Epidermal melanocyte (primary cell): Measurements from ENCODE around the gene TXNL4A.
"Not testable (repeated sequence)": the region's sequence is repeated elsewhere in the genome, so short reads cannot be mapped to it uniquely, and the experiment has no call there.

Source experiments
- DNase-seq: peaks from one replicate; pipeline ENCODE4 v3.0.0; 2011; ENCODE audit warnings: low spot score; ENCODE audit not compliant: insufficient read length

The TXNL4A gene, protein sequence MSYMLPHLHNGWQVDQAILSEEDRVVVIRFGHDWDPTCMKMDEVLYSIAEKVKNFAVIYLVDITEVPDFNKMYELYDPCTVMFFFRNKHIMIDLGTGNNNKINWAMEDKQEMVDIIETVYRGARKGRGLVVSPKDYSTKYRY

DNA sequence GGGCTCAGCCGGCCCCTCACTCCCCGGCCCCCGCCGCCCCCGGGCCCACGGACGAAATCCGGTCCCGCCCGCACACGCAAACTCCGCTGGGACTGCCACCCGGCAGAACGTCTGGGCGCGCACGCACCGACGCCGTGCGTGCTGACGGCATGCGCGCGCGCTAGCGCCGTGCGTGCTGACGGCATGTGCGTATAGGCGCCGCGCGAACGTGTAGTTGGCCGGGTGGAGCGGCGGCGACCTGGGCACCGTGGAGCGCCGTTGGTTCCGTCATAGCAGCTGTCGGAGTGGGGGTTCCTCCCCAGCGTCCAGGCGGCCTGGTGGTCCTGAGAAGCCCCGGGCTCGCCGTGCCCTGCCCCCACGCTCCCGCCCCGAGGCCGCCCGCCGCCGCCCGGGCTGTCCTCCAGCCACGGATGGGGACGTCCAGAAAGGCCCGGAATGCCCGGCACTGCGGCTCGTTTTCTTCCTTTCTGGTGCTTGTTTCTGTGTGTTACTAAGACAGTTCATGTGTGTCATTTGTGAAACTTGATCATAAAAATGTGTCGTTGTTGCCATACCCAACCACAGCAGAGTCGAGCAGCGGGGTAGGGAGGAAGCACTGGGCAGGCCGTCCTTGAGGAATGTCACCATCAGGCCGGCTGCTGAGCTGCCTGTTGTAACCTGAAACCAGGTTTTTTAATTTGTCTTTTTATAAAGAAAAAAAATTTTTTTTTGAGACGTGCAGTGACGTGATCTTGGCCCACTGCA is at the start of gene TXNL4A:
Gene TXNL4A (minus strand): TSS at position 113 of the 744 bp plus-strand sequence. CDS start 171 bp downstream, outside the sequence.
- peak; percentile 37 for DNase-seq

DNA sequence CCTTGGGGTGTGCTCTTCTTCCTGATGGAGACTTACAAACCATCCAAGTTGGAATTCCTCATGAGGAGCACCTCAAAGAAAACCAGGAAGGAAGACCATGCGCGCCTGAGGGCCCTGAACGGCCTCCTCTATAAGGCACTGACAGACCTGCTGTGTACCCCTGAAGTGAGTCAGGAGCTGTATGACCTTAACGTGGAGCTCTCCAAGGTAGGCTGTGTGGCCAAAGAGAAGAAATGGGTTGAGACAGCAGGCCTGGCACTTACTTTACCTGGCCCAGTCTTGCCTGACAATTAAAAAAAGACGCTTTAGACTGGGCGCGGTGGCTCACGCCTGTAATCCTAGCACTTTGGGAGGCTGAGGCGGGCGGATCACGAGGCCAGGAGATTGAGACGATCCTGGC is 48.9 kb upstream of the TXNL4A start:
- no peak for DNase-seq

DNA sequence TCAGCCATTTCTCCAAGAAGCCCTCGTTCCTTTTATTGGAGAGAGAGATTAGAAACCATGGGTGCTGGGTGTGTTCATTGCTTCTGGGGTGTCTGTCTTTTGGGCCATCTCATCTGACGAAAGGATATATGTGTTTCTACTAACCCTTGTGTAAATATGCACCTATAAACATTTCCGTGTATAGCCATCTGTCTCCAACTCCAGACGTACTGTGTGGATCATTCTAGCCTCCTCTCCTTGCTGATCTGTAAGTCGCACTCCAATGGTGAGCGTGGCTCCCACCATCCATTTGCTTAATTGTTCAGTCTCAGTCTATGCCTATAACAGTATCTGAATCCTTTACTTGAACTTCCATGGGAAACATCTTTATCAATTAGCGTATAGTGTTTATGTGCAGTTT is 47.6 kb upstream of the TXNL4A start:
- no peak for DNase-seq

DNA sequence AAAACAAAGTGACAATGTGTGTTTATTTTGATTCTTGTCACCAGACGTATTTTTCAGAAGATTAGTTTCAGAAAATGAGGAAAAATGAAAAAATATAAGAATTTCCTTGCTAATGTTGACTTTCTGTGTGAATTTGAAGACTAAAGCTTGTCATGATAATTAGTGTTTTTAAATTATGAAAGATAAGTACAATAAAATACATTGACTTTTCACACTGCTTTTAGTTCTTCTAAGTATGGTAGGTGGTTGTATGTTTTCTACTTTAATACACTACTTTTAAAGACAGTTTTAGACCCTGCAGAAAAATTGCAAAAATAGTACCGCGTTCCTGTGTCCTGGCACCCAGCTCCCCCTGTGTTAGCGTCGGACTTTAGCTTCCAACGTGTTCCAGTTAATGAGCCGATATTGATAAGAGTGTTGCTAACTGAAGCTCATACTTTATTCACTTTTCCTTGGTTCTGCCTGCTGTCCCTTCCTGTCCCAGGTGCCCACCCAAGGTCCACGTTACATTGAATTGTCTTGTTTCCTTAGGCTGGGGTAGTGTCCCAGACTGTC is 46.6 kb upstream of the TXNL4A start:
- no peak for DNase-seq

DNA sequence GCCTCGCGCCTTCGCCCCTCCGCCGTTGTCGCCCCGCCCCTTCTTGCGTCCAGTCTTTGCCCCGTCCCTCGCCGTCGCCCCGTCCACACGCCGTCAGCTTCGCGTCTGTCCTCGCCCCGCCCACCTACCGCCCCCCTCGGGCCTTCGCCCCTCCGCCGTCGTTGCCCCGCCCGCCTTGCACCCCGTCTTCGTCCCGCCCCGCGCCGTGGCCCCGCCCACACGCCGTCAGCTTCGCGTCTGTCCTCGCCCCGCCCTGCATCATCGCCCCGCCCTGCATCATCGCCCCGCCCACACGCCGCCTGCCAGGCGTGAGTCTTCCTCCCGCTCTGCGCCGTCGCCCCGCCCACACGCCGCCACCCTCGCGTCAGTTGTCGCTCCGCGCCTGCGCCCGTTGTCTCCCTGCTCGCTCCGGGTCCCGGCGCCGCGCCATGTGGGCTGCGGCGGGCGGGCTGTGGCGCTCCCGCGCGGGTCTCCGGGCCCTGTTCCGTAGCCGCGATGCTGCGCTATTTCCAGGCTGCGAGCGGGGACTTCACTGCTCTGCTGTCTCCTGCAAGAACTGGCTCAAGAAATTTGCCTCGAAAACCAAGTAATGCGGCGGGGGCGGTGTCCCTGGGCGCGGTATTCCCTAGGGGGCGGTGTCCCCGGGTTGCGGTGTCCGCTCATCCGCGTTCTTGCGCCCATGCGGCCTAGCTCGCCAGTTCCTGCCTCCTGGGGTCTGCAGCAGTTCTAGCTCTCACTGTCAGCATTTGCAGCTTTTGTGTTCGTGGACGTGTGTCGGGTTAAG is 45.9 kb upstream of the TXNL4A start, which contains the start of gene RBFA:
Gene RBFA (plus strand): TSS at position 367 of the 784 bp plus-strand sequence. CDS start 62 bp downstream, at position 429.
- peak; percentile 94 for DNase-seq

DNA sequence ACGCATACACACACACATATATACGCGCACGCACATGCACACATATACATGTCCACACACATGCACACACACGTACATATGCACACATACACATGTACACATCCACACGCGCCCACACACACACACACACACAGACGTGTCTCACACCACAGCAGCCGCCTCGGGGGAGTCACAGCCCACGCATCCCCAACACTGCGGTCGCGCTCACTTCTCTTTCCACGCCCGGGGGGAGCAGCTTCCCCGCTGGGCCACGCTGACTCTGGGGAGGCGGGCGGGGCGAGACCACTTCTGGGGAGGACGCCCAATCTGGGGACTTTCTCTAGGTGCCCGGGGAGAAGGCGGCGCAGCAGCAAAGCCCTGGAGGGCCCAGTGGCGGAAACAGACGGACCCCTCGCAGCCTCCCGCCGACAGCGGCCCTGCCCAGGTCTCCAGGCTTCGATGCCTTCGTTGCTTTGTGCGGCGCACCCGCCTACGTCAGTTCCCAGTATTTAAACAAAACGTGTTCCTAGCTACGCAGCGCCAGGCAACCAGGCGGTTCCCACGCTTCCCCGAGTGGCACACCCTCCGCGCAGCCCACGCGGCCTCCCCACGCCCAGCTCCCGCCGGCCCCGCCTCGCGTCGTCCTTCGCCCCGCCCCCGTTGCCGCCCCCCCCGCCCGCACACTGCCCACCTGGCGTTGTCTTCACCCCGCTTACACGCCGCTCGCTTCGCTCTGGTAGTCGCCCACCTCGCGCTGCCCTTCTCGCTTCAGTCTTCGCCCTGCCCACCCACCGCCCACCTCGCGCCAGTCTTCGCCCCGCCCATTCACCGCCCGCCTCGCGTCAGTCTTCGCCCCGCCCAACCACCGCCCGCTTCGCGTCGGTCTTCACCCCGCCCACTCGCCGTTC is 45.1 kb upstream of the TXNL4A start:
- DNase-seq: peak; percentile 47

DNA sequence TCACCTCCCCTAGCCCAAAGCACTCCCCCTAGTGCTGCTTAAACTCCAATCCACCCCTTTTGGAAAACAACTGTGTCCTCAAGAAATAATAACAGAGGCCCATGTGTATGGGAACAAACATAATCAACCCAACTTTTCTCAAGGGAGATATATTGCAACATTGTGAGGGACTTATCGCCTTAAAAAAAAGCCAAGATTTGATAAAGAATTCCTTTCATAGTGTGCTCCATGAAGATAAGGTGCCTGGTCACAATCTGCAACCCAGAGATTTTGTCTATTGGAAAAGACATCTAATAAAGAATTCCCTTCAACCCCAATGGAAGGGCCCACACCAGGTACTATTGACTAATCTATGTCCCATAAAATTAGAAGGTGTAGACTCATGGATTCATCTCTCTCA is 41.3 kb upstream of the TXNL4A start:
- DNase-seq: no peak

DNA sequence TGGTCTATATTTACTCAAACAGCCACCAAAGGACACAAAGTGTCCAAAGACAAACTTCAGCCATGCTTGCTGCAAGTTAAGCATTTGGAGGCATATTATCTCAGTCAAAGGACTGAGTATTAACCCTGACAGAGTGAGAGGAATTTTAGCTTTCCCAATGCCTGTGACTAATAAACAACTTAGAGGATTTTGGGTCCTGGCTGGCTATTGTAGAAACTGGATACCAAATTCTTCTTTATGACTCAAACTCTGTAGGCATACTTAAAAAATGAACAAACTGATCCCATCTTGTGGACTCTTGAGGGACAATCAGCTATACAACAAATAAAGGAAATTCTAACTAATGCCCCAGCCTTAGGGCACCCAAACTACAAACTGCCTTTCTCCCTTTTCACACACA is 39.4 kb upstream of the TXNL4A start:
- DNase-seq: not testable (repeated sequence)

DNA sequence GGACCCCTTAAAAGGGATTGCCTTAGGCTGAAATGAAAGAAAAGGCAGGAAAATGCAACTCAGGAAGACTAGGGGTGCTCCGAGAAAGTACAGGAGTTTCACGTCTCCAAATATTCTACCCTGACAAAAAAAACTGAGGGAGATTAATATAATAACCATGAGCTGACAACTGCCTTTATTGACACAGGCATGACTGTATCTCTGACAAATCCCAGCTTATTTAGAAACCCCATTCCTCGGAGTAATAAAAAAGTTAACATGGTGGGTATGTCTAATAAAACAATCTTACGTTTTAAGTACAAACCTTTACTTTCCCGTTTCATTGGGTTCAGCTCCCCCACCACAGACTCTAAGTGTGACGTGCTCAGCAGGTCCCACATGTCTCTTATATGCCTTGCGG is 38.0 kb upstream of the TXNL4A start:
- no peak for DNase-seq

DNA sequence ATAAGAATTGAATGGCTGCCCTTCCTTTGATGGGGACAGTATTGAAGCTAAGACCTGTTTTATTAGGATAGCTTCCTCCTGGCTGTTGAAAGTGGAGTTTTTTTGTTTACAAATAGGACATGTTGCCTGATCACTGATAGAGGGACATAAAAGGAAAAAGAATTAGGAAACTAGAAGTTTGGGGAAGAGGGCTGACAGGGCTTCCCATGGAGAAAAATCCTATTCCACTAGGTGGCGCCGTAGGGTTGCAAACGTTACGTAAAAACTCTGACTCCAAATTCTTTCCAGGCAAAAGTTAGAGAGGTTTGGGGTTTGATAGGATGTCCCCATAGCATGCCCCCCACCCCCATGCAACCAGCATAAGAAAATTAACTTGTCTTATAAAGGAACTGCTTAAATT is 34.8 kb upstream of the TXNL4A start:
- no peak for DNase-seq

DNA sequence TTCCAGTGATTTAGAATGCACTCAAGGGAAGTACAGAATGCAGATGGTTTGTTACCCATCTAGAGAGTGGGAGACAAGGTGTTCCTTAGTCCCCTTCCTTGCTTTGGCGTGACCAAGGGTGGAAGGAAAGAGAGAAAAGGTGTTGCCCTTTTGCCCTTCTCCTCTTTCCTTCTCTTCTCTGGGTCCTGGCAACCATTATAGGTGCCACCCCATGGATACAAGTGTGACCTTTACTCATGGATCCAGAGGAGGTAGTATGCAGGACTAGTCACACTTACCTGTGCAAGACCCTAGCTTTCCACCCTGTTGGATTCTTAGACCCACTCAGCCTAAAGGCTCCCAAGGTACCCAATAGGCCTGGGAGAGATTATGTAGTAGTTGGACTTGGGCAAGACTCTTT is 34.2 kb upstream of the TXNL4A start:
- no peak for DNase-seq

DNA sequence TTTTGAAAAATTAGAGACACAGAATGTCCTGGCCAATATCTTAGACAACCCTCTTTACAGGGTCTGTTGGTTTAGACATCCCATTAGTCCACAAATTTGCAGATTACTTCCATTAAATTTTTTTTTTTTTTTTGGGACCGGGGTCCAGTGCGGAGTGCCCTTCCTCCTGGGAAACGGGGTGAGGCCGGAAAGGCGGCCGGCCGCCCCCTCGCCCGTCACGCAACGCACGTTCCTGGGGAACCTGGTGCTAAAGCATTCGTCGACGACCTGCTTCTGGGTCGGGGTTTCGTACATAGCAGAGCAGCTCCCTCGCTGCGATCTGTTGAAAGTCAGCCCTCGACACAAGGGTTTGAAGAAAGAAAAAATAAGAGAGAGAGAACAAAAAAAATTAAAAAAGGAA is 24.4 kb upstream of the TXNL4A start:
- no peak for DNase-seq

DNA sequence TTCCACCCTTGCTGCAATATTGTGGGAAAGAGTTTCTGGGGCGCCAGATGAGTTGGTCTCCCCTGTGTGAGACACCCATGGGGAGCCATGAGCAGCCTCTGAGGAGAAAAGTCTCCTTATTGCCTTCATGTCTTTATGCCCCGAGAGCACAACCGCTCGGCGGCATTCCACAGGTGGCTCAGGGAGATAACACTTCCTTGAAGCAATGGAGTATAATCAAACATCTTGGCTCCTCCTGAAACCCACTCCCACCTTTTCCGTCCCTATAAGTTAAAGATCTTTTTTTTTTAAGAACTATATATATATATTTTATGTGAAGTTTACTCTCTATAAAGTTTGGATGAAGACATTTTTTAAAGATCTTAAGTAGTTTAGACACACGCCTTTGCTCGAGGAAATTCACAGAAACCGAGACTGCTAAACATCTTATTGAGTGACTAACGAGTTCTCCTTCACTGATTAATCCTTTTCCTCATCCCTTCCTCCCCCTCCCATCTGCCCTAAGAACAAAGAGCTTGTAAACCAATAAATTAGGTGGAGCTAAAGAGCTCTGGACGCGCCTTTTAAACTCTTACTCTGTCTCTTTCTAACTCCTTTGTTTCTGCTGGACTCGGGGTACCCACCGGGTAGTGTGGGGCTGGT is 23.3 kb upstream of the TXNL4A start:
- not testable (repeated sequence) for DNase-seq

DNA sequence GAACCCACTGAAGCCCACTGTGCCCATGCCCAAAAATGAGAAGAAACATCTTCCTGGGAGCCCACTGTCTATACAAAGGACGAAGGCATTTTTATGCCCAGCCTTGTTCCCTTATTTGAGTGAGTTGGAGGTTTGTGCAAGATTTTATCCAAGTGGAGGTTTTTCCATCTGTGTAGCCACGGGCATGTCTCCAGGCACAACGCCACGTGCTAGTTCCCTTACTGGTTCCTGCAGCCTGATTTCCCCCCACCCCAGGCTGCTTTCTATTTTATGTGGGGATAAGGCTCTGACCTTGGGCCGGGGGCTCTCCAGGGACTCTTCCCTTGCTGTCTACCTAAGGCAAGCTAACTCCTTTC is 22.2 kb upstream of the TXNL4A start:
- DNase-seq: no peak

DNA sequence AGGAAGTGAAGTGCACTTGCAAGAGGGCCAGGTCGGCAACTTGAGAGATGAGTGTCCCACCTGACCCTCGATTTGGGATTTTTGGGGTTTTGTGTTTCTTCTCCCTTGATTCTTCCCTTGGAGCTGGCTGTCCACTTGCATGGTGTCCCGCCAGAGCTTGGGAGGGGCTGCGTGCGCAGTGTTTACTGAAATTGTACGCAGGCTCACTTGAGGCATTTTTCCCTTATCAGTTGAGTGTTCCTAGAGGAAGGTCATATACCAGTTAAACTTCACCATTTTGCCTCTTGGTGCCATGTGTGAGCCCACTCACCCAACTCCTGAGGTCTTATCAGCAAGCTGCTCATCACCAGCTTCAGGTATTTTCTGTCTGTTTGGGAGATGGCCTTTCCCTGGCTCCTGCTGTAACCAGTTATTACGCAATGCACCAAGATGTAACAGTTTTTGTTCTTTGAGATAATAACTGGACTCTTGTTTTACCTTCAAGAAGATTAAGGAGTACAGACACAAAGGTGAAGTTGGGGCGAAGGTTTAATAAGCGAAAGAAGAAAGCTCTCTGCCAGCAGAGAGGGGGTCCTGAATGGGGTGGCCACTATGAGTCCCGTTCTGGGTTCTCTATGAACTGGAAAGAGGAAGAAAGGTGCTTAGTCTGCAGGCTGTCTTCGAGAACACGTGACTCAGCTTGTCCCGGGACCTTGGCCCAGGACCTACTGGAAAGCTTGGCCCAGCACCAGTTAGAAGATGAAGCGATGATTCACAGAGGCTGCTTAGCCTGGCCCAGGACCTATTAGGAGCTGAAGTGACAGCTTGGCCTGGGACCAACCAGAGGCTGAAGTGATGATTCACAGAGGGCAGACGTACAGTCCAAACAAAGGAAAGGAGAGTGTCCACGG is 21.5 kb upstream of the TXNL4A start:
- DNase-seq: peak; percentile 49

DNA sequence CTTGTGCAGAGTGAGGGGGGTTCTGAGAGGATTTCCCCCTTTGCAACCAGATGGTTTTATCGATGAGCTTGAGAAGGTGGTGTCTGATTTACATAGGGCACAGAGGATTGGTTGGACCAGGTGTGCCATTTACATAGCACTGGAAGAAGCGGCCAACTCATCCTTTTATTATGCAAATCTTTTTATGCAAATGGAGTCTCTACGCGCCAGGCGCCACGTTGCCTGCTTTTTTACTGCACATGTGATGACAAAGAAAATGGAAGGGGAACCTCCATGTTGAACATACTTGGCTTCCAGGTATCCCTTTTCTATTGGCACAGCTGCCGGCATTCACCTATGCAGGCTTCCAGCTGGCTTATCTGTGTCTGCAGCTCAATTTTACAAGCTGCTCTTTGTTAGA is 18.4 kb upstream of the TXNL4A start:
- no peak for DNase-seq

DNA sequence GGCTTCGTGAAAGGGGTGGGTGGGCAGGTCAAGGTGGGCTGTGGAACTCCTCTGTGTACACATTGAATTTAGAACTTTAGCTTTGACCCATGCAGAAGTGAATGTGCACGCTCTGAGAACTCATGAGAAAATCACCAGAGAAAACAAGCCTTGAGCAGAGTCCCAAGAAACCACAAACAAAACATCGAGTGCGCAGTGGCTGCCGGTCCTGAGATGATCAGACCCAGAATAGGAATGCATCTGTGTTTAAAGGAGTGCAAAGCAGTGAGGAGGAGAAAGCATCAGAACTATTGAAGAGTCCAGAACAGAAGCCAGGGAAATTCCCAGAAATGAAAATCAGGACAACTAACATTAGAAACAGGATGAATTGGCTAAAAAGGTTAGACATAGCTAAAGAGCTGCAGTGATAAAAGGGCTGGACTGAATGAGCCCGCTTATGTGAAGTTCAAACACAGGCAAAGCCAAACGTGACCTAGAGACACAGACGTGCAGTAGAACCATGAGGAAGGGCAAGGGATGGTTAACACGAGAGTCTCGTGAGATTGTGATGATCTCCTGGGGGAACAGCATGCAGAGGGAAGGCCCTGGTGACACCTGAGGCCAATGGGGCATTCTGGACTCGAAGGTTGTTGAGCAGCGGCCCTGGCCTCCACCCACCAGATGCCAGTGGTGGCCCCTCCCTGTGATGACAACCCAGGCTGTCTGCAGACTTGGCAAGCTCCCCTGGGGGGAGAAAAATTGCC is 16.4 kb upstream of the TXNL4A start:
- no peak for DNase-seq

DNA sequence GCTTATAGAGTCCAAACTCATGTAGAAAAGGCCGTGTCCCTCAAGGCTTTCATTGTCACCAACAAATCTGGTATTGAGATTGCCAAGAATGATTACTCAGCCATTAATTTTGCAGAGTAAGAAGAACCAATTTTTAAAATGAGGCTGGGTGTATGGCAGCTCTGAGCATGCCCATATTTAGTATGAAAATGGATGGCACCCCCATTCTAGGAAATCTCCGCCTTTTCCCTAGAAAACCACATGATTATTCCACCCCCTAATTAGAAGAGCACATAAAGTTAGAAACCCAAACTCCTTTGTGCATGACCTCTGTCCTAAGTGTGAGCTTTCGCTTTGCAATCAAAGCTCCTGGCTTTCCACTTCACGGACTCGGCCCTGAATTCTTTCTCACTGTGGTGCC is 14.1 kb upstream of the TXNL4A start:
- DNase-seq: no peak

DNA sequence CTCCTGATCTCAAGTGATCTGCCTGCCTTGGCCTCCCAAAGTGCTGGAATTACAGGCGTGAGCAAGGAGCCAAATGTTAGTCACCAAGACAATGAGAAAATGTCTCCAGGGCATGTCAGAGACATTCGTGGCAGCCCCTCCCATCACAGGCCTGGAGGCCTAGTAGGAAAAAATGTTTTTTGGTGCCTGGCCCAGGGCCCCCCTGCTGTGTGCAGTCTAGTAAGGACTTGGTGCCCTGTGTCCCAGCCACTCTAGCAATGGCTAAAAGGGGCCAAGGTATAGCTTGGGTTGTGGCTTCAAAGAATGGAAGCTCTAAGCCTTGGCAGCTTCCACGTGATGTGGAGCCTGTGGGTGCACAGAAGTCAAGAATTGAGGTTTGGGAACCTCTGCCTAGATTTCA is 12.5 kb upstream of the TXNL4A start:
- no peak for DNase-seq
